Testis (tissue), 2 donors: ENCODE results near the gene RIPOR3.
"Not testable (repeated sequence)": the region's sequence is repeated elsewhere in the genome, so short reads cannot be mapped to it uniquely, and the experiment has no call there.

ENCODE experiments used
- POLR2A ChIP-seq: fragments of 450-650 bp; IDR thresholded peaks from one replicate; pipeline ENCODE4 v1.6.1; 2017; ENCODE audit warnings: antibody characterized with exemption, mild to moderate bottlenecking, moderate library complexity
- TF ChIP-seq, protein P1 (sequence below), 3 experiments: fragments of 450-650 bp in 2 of 3; fragments of 200-600 bp in 1 of 3; sonication (generic) in 1 of 3; IDR thresholded peaks; one replicate each; pipeline ENCODE4 v1.5.1; 2016 to 2019; ENCODE audit warnings: antibody characterized with exemption in 3 of 3, mild to moderate bottlenecking in 2 of 3, moderate library complexity in 1 of 3

DNA sequence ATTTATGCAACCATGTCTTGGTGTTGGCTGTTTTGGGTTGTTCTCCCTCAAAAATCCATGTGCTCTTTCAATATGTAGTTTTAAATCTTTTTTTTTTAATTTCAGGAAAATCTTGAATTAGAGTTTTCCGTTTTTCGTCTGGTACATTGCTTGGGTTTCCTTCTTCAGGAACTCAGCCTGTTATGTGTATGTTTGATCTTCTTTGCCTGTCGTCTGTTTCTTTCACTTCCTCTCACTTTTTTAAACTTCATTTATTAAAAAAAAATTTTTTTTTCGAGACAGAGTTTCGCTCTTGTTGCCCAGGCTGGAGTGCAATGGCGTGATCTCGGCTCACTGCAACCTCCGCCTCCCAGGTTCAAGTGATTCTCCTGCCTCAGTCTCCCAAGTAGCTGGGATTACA lies 151.5 kb downstream of the RIPOR3 start:
- TF ChIP-seq, protein P1, sequence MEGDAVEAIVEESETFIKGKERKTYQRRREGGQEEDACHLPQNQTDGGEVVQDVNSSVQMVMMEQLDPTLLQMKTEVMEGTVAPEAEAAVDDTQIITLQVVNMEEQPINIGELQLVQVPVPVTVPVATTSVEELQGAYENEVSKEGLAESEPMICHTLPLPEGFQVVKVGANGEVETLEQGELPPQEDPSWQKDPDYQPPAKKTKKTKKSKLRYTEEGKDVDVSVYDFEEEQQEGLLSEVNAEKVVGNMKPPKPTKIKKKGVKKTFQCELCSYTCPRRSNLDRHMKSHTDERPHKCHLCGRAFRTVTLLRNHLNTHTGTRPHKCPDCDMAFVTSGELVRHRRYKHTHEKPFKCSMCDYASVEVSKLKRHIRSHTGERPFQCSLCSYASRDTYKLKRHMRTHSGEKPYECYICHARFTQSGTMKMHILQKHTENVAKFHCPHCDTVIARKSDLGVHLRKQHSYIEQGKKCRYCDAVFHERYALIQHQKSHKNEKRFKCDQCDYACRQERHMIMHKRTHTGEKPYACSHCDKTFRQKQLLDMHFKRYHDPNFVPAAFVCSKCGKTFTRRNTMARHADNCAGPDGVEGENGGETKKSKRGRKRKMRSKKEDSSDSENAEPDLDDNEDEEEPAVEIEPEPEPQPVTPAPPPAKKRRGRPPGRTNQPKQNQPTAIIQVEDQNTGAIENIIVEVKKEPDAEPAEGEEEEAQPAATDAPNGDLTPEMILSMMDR (IDR thresholded peaks at IDR 0.05): not testable (repeated sequence)
- TF ChIP-seq POLR2A: not testable (repeated sequence)
